Measurements from ENCODE around the gene TTC28. TPM values are rescaled to one million over a fixed set of nuclear protein-coding genes. Genes with fewer than 3 reads are reported as not detected.

TTC28 gene
- total and polyA plus RNA-seq, 2 donors (not counting 3 experiments of a cell fraction or from before 2014, with no cell fraction given): 16.5 to 51.1 TPM

GRCh38 chr22:27983361-27983791, 696.3 kb downstream of the TTC28 start:
- no peak for DNase-seq (ENCODE audit: low read depth, low spot score)
- no TSS peak for BruUV-seq (replicated peaks)
- H4K20me1 ChIP-seq (replicated peaks; ENCODE audit: control insufficient read depth, extremely low read depth, insufficient read depth, low read length): no peaks in the 10 kb centered on the region
- FAIRE-seq: no peak
- no peak for TF ChIP-seq POLR2AphosphoS5 (IDR thresholded peaks at IDR 0.05; ENCODE audit: insufficient read depth, low read depth, low read length)
- no peak for TF ChIP-seq POLR2A (IDR thresholded peaks at IDR 0.05; ENCODE audit: low read depth, low read length)
- no peak for TF ChIP-seq JUN (IDR thresholded peaks at IDR 0.05; ENCODE audit: borderline replicate concordance, insufficient read depth, insufficient read length, low read depth)
- TF ChIP-seq FOS (IDR thresholded peaks at IDR 0.05; ENCODE audit: borderline replicate concordance, insufficient read depth, low read length): no peak
- TF ChIP-seq MYC (IDR thresholded peaks at IDR 0.05; ENCODE audit: low read depth, low read length): no peak
- TF ChIP-seq GATA2 (IDR thresholded peaks at IDR 0.05; ENCODE audit: insufficient read depth, insufficient read length, low read depth, low read length): no peak
- no peak for TF ChIP-seq EZH2 (IDR thresholded peaks at IDR 0.05; ENCODE audit: borderline replicate concordance, low read depth, low read length, severe bottlenecking)
- no peak for TF ChIP-seq CTCF (IDR thresholded peaks at IDR 0.05; ENCODE audit: extremely low read depth in 1 of 2, insufficient read depth in 1 of 2, low read depth in 1 of 2, low read length in 2 of 2)
- no peak for TF ChIP-seq MAX (IDR thresholded peaks at IDR 0.05; ENCODE audit: insufficient read depth, insufficient read length)
- H3K79me2 ChIP-seq (ENCODE audit: control insufficient read depth, insufficient read depth, low read length): no peaks in the 10 kb centered on the region
- H3K4me3 ChIP-seq (replicated peaks in 1 of 3; ENCODE audit: insufficient read depth in 1 of 3, low read depth in 1 of 3, low read length in 3 of 3): no peak overlapping the region
- H3K36me3 ChIP-seq (ENCODE audit: control insufficient read depth in 2 of 2, extremely low read depth in 1 of 2, insufficient read depth in 2 of 2, low read length in 2 of 2): peaks cover 0 to 19% of the 10 kb centered on the region in 2 experiments
- CTCF ChIA-PET: interaction anchor here (0.8 to 1.4 kb wide), 6 partner anchors 7 to 104 kb away, joined by 3 to 5 read pairs (median 4); no protein-coding TSS in a partner anchor
- no peak overlapping the region for H3K9ac ChIP-seq (replicated peaks; ENCODE audit: extremely low read depth, insufficient read depth, low read length)
- intact Hi-C loops (cut with micrococcal nuclease): no loop called here
- H3K9me1 ChIP-seq (replicated peaks; ENCODE audit: control insufficient read depth, extremely low read depth, insufficient read depth, low read length): no peaks in the 10 kb centered on the region
- H3K4me1 ChIP-seq (ENCODE audit: control insufficient read depth, extremely low read depth, insufficient read depth, low read length): no peaks in the 10 kb centered on the region
- no peak overlapping the region for H3K4me2 ChIP-seq (ENCODE audit: insufficient read depth, low read length)
- dilution Hi-C loops (cut with MboI; ENCODE audit: extremely low pct_ligation_motif_present, low sequenced_read_pairs): no loop called here
- H3K27me3 ChIP-seq (ENCODE audit: control insufficient read depth in 2 of 2, insufficient read depth in 2 of 2, low read length in 2 of 2): no peaks in the 10 kb centered on the region
- no peaks in the 10 kb centered on the region for H3K9me3 ChIP-seq (replicated peaks; ENCODE audit: control insufficient read depth, insufficient read depth, low read length)
- no peak overlapping the region for H3K27ac ChIP-seq (ENCODE audit: insufficient read depth, low read depth, low read length)
- POLR2A ChIA-PET: no interaction called here
- H2AFZ ChIP-seq (ENCODE audit: low read depth, low read length): no peak overlapping the region

All from endothelial cell of umbilical vein (primary cell).